Inflammatory macrophage (primary cell): Measurements from ENCODE around the gene MON1B.
"Not testable (repeated sequence)": the region's sequence is repeated elsewhere in the genome, so short reads cannot be mapped to it uniquely, and the experiment has no call there.

ENCODE experiments used
- DNase-seq, 2 donors: peaks; one replicate each; pipeline ENCODE4 v3.0.0-alpha.2; 2020 to 2022
- total RNA-seq, 18 experiments: gene quantifications; one replicate each; lab custom pipeline; 2026; ENCODE audit warnings: mixed read lengths in 6 of 18, inconsistent platforms in 2 of 18; lab: John Stamatoyannopoulos, UW

MON1B gene
- total RNA-seq = 31.5 to 85.9 (median 59.9) reads per million in 18 experiments

GRCh38 chr16:77190478-77191258 lies at the start of gene MON1B:
Gene MON1B, plus strand, starts transcription at chr16:77191190. Its CDS starts 296 bp downstream, at chr16:77191486.
- DNase-seq = peak; percentile 98 to 99

DNA sequence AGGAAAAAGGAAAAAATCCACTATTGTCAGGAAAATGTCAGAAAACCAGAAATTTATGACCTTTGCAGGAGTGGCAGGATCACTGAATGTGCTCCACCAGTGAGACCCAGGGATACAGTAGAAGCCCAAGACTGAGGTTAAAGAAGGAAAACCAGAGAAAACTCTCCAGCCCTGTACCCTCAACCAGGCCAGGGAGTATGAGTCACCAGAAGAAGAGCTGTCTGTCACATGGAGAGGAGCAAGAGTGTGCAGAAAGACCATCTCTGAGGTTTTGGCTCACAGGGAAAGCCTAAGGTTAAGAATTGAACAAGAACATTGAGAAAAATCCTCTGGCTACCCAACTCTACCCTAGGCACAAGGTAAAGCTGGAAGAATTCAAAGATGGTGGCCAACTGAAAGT lies 47.6 kb upstream of the MON1B start:
- DNase-seq = no peak

DNA sequence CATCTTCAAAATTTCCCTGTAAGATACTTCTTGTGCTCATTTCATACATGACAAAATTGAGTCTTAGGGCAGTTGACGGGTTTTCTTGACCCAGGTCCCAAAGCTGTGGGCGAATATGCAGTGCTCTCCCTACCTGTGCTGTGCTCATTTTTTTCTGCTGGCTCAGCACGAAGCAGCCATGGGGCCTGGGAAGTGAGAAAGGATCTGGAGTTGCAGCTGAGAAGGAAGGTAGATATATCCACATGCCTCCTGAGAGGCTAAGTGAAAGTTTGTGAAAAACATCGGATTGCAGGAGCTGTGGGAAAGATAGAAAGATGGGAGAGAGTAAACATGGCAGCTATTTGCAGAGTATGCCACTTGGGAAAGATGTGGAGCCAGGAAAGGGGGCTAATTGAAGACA lies 42.9 kb upstream of the MON1B start:
- DNase-seq = no peak

DNA sequence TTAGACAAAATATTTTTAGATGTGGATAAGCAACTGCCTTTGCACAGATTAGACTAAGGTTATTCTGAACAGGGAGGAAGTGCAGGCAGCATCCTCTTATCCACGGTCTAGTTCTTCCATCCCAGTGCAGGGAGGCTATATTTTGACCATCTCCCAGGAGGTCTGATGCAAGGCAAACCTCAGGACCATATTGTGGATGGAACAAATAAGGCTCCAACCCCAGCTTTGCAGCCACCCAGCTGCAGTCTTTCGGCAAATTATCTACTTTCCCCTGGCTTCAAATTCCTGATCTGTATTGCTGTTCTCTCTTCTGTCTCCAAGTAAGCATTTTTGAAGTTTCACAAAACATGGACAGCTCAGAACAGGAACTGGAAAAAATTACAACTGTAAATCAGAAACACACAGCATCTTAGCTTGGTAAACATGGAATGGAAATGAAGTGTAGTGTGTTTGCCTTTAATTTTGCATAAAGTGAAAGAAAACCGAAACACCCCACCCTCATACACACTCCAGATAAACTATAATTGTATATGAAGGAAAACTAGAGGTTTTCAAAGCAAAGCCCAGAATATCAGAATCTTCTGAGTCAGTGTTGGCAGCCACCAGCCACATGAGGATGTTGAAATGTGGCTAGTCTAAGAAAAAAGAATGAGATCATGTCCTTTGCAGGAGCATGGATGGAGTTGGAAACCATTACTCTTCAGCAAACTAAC lies 33.5 kb upstream of the MON1B start:
- peak in 1 of 2 donors; percentile 5 for DNase-seq

- no peak for DNase-seq
Measured at GRCh38 chr16:77158293-77158692, 32.7 kb upstream of the MON1B start.

GRCh38 chr16:77165006-77165405 lies 26.0 kb upstream of the MON1B start:
- no peak for DNase-seq

GRCh38 chr16:77165536-77166236 lies 25.3 kb upstream of the MON1B start:
- DNase-seq = not testable (repeated sequence)

- DNase-seq = no peak
Measured at GRCh38 chr16:77166726-77167125, 24.3 kb upstream of the MON1B start.

- no peak for DNase-seq
Measured at GRCh38 chr16:77168901-77169300, 22.1 kb upstream of the MON1B start.

GRCh38 chr16:77169650-77170236 lies 21.2 kb upstream of the MON1B start:
- DNase-seq = peak; percentile 43 to 67

- DNase-seq = no peak
Measured at GRCh38 chr16:77170805-77171204, 20.2 kb upstream of the MON1B start.

DNA sequence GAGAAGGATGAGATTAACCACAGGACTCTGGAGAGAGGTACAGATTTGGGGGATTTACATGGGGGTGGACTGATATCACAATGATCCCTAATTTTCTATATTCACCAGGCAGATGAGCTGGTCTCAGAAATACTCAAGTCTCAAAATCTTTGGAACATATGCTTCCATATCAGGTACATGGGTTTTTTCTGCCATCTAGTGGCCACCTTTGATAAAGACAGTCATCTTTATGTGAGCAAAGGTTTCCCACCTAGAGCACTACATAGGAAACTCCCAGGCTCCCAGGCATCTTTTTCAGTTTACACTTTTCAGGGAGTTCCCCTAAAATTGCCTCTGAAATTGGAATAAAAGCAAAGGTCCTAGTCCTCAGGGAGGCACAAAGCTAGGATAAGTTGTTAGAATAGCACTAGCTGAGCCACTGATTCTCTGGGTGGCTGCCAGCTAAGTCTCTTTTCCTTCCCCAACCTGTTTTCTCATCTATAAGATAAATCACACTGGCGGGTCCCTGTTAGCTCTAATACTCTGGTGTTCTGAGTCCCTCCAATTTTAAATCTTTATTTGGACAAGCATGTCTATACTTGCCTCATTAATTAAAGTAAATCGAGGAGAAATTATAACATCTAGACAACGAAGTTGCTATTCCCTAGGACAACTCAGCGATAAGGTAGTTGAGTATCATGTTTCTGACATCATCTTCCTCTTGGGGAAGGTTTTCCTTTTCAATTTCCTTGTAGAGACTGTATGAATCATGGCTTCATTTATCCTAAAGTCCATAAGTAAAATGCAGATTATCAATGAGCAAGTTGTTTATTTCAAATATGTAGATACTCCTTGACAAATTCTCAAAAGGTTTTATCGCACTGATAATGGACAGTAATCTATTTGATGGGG lies 19.0 kb upstream of the MON1B start:
- DNase-seq = peak; percentile 66 to 69

DNA sequence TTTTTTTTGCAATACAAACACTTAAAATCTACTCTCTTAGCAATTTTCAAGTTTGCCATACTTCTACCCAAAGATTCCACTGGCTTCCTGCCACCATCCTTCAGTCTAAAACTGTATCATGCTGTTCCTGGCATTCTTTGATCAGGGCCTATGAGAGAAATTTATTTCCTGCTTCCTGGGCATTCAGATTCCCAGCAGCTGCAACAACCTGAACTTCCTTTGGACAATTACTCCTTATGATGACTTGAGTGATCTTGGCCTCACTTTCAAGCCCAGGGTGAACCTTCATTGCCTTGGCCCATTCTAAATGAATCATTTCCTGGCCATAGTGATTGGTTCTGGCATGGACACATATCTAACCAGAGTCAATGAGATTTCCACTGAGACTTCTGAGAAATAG lies 18.0 kb upstream of the MON1B start:
- no peak for DNase-seq

DNA sequence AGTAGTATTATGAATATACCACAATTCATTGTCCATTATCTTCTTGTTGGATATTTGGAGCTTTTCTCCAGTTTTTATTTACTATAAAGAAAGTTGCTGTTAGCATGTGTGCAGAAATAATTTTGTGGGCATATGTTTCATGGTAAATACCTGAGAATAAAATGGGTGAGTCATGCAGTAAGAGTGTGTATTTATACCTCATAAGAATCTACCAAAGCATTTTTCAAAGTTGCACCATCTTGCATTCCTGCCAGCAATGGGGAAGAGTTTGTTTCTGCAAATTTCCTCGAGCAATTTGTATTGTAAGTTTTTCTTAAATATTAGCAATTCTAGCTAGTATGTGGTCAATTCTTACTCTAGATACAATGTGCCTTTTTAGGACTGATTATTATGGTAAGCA lies 7.9 kb upstream of the MON1B start:
- DNase-seq = no peak

DNA sequence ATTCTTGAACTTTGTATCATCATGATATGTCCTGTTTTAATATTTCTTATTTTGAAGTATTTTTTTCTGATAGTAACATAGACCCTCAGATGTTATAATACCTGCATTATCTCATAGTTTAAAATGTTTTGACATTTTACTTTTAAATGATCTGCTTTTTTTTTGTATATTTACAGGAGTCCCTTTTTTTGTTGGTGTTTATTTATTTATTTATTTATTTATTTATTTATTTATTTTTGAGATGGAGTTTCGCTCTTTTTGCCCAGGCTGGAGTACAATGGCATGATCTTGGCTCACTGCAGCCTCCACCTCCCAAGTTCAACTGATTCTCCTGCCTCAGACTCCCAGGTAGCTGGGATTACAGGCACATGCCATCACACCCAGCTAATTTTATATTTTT lies 4.7 kb upstream of the MON1B start:
- DNase-seq = not testable (repeated sequence)

- no peak for DNase-seq
Measured at GRCh38 chr16:77190190-77190477, 856 bp upstream of the MON1B start.

DNA sequence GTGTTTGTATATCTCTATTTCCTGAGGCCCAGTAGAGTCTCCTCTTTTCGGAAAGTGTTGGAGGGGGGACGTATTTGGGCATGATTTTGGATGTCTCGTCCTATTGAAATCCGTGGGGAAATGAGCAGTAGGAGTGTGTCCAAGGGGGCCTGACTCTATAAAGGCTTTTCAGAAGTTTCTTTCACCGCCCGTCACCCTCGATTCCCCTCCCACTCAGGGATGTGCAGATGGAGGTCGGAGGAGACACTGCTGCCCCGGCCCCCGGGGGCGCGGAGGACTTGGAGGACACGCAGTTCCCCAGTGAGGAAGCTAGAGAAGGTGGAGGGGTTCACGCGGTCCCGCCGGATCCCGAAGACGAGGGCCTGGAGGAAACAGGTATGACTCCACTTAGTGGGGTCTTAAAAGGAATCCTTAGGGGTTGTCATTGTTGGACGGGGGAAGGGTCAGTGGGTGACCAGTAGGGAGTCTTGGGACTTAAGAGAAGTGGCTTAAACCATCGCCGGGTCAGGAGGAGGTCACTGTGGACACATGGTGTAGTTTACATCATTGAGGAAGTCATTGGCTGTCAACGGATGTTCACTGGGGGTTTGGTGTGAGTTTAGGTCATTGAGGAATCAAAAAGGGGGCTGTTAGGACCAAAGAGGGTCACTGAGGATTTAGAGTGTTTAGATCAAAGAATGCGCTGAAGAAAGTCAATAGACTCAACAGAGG lies 424 bp downstream of the MON1B start:
- DNase-seq = peak; percentile 81 to 88

DNA sequence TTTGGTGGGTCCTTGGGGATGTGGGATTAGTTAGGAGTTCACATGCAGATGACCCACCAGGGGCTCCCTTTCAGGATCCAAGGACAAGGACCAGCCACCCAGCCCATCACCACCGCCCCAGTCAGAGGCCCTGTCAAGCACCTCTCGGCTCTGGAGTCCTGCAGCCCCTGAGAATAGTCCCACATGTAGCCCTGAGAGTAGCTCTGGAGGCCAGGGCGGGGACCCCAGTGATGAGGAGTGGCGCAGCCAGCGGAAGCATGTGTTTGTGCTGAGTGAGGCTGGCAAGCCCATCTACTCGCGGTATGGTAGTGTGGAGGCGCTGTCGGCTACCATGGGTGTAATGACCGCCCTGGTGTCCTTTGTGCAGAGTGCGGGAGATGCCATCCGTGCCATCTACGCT lies 2.4 kb downstream of the MON1B start:
- no peak for DNase-seq

- DNase-seq = no peak
Measured at GRCh38 chr16:77194295-77195231, 3.6 kb downstream of the MON1B start.

DNA sequence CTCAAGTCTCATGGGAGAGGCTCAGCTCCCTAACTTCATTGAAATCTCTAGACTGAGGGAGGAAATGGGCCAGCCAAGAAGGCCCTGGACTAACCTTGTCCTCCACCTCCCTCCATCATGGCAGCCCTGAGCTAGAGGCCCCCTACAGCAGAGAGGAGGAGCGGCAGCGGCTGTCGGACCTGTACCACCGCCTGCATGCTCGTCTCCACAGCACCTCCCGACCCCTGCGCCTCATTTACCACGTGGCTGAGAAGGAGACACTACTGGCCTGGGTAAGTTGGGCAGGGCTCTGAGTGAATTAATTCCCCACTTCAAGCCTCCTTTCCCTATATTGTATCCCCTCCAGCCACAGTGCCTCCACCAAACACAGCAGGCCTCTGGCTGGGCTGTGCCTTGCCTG lies 4.4 kb downstream of the MON1B start:
- no peak for DNase-seq
